CD4-positive, alpha-beta T cell treated with Interleukin-6 for 4 hours (primary cell): Measurements from ENCODE around the gene RELN.

ENCODE experiments used
- DNase-seq: peaks from one replicate; pipeline ENCODE4 v3.0.0-alpha.2; 2020; ENCODE audit warnings: mixed read lengths

RELN gene

DNA sequence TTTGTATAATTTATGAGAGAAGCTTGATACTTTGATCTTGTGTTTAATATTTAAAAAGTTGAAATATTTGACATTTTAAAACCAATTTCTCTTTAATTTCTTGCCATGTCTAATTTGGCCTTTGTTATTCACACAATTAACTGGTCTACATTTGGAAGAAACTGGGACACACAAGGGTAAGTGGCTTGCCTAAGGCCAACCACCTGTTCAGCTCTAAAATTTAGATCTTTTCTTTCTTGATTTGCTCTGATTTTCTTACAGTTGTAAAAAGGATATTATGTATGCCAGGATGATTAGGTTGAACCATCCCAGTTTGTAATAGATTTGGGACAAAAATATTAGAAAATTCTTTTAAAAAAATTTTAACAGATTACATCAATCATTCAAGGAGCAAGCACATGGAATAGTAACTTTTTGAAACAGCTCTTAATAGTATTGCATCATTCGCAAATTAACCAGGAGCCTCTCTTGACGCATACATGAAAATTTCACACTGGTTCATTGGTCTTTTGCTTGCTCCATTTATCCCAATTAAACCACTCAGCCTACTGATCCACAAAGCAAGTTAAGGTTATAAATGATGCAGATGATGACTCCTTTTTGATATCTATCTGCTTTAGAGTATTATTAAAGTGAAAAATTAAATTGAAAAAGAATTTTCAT, 321.0 kb downstream of the RELN start:
- DNase-seq = no peak

DNA sequence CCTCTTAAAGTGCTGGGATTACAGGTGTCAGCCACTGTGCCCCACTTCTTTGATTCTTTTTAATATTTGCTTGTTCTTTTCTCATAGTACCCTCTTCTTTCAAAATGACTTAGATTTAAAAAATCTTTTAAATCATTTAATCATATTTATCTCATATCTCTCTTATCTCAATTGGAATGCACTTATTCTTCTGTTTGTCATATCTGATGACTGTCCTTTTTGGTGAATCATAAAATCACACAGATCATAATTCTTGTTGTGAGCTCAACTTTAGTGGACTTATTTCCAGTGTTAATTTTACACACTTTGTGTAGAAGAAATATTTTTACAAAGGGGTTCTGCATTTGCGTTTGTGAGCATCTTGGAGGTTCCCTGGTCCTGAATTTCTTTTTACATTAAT, 323.1 kb downstream of the RELN start:
- DNase-seq = no peak

DNA sequence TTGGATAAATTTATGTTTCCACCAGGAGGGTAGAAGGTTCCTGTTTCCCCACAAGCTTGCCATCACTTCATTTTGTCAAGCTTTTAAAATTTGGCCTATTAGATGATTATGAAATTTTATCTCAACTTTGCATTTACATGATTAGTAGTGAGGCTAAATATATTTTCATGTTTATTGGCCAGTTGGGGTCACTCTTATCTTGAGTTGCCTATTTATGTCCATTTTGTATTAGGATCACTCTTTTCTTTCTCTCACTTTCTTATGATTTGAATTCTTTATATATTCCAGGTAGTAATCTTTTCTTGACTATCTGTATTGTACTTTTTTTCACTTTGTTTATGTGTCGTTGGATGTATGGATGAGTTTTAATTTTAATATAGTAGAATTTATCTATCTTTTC, 324.9 kb downstream of the RELN start:
- no peak for DNase-seq

DNA sequence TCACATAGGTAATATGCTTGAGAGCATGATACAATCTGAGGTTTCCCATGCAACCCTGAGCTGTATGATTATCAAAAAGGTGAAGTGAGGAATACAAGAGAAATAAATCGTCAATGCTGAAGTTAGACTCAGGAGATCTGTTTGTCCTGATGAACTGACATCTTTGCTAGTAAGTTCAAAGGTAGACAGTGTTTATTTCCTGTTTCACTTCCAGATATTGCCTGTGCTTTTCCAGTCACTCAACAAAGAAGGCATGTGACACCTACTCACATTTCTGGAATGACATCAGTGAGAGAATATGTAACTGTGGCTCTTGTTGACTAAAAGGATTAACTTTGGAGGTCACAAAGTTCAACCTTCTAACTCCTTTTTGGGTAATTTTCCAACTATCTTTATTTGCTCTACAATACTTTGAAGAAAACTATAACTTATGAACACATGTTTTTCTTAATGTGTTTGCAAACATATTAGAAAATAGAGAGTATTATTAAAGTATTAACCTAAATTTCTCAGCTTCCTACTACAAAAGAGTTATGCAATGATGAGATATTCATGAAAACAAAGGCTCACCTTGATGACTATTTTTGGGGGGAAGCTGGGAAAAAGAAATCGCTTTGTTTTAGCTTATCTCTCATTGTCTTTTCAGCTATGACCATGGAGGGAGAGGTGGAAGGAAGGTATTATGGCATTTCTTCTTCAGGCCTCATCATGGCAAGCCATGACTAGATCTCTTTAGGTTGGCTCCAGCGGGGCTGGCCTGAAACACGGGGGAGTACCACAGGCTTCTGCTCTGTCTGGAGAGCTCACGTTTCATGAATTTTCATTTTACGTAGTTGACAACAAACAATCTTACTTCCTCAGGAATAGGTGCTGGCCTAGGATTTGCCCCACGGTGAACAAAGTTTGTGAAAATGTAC, 328.7 kb downstream of the RELN start:
- DNase-seq = no peak

GRCh38 chr7:103658055-103659005, 331.1 kb downstream of the RELN start:
- no peak for DNase-seq

GRCh38 chr7:103657474-103657894, 332.0 kb downstream of the RELN start:
- DNase-seq = no peak

GRCh38 chr7:103656221-103656620, 333.2 kb downstream of the RELN start:
- DNase-seq = no peak

- DNase-seq = no peak
These were observed 337.7 kb downstream of the RELN start for GRCh38 chr7:103651593-103652377.

- DNase-seq = no peak
These were observed 340.4 kb downstream of the RELN start for GRCh38 chr7:103649052-103649451.

- no peak for DNase-seq
These were observed 341.3 kb downstream of the RELN start for GRCh38 chr7:103648135-103648534.

DNA sequence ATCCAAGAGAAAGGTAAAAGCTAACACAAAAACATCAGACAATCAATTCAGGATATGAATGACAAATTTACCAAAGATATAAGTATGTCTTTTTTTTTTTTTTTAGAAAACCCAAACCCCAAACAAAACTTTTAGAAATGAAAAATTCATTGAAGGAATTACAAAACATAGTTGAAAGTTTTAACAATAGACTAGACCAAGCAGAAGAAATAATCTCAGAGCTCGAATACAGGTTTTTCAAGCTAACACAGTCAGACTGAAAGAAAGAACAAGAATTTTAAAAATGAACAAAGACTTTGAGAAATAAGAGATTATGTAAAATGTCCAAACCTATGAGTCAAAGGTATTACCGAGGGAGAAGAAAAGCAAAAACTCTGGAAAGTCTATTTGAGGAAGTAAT, 345.1 kb downstream of the RELN start:
- DNase-seq = no peak

DNA sequence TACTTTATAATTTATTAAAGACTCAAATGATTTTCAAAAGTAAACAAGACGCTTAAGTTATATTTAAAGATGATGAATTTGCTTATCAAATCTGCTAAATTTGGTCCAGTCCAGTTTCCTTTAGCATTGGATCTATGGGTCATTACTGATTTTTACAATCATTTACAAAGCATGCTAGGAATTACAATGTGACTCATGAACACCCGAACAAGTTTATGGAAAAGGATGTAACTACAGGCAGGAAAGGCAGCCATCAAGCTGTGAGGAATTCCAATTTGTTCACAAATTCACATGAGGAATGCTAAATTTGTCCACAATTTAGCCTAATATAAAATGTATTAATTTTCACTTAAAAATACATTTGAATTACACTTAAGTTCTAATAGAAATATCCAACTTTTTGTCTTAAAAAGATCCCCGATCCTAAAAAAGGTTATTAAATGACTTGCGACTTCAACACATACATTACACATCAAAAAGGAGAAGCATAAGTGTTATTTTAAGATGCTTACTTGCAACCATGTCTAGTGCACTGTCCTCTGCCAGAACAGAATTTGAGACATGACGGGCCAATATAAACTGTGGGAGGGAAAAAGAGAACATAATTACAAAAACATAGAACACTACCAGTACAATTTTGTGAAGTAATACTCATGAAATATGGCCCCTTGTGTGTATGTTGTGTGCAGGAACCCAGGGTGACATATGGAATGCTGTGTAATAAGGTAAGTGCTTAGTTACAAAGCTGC, 349.3 kb downstream of the RELN start:
- DNase-seq = no peak

DNA sequence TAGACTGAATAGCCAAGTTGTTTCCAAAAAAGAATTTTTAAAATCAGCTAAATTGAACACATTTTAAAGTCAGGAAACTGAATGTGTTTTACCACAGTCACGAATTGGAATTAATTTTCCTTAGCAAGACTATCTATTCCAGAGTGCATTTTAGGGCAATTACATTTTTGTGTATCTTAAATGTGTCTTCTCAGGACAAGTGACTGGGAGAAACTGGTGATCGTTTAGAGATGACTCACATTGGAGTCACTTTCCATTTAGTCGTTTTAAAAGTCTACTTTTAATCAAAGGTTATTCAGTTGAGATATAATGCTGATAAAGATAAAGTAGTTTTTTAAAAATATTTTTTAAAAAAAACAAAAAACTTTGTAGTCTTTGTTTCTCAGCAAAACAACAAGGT, 351.7 kb downstream of the RELN start:
- DNase-seq = no peak

- no peak for DNase-seq
These were observed 352.4 kb downstream of the RELN start for GRCh38 chr7:103637094-103637493.

GRCh38 chr7:103636153-103636552, 353.3 kb downstream of the RELN start:
- DNase-seq = no peak

DNA sequence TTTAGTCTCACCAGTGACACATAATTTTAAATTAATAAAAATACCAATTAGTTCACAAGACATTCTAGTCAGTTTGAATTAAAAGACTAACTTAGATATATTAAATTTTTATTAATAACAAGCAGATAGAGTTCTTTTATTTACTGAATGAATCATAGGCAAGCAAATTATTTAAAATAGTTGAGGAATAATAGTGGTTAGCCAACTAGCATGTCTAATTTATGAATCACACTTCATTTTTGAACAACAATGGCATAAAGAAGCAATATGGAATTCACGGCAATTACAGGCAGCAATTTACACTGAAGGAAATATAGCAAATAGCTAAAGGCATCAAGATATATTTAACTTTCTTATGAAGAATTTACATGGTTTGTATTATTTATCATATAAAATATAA, 356.5 kb downstream of the RELN start:
- DNase-seq = no peak

DNA sequence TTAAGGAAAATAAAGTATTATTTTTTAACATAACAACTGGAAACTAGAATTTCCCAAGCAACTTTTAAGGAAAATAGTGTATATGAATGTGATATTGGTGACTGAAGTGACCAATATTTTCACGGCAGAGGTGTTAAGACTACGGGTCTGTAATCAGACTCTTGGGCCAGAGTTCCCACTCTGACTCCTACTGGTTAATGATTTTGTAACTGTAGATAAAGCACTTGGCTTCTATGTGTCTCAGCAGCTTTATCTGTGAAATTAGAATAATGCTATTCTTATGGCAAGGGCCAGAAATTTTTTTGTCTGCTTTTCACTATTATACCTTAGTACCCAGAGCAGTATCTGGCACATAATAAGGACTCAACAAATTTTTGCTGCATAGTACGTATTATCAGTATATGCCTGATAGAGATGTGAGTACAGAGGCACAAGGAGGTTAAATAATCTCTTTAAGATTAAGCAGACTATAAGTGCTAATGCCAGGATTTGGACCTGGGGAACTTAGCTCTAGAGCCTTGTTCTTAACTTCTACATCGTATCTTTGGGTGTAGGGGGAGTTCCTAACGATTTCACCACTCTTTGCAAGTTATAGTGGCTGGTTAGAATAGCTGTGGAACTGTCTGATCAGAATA, 357.3 kb downstream of the RELN start:
- DNase-seq = no peak

GRCh38 chr7:103630318-103630717, 359.1 kb downstream of the RELN start:
- no peak for DNase-seq

- DNase-seq = no peak
These were observed 360.7 kb downstream of the RELN start for GRCh38 chr7:103628742-103629141.

GRCh38 chr7:103626776-103627175, 362.7 kb downstream of the RELN start:
- DNase-seq = no peak

GRCh38 chr7:103622274-103622673, 367.2 kb downstream of the RELN start:
- DNase-seq = no peak
